ENCODE measurements around the gene VSTM2L.

VSTM2L gene

DNA sequence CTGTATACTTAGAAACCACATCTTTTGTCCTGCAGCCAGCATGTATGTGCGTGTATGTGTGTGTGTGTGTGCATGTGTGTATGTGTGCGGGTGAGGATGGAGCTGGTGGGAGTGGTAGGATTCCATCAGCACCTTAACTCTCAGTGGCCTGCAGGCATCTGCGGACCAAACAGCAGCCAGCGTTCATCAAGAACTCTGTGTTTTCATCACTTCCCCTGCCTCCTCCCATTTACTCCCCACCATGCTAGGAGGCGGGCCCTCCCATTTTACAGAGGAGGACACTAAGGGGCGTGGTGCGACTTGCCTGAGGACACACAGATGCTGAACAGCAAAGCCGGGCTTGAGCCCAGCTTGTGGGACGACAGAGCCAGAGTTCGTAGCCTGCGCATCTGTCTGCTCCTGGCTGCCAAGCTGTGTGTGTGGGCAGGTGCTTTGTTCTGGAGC is 8.9 kb downstream of the VSTM2L start:
- TF ChIP-seq CTCF (IDR thresholded peaks at IDR 0.05; ENCODE audit: low read depth, low read length), result no peak
- H3K4me3 ChIP-seq (ENCODE audit: low read depth, low read length), result no peak overlapping the region

- TF ChIP-seq CTCF (IDR thresholded peaks at IDR 0.05; ENCODE audit: low read depth, low read length), result no peak
- H3K4me3 ChIP-seq (ENCODE audit: low read depth, low read length), result no peak overlapping the region
These were observed 9.9 kb downstream of the VSTM2L start for GRCh38 chr20:37912874-37913273.

DNA sequence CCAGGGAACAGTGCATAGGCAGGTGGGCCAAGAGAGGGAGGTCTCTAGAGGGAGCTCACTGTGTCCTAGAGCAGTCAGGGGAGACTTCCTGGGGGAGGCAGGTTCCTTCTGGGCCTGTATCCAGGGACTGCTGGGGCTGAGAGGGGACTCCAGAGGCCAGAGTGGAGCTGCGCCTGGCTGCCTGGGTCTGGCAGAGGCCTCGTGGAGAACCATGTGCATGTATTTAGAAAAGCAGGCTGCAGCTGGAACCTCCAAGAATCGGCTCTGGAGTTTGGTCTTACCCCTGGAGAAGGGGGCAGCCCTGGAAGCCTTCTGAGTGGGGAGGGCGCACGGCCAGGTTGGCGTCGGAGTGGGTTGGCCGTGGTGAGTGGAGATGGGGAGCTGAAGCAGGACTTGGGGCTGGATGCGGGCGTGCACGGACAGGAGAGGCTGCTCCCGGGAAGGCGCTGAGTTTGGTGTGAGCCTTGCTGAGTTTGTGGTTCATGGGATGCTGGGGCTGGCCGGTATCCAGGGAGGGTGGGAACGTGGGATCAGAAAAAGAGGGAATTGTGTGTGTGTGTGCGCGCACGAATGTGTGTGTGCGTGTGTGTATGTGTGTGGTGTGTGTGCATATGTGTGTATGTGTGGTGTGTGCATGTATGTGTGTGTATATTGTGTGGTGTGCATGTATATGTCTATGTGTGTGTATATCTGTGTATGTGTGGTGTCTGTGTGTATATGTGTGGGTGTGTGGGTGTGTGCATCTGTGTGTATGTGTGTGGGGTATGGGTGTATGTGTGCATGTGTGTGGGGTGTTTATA is 10.8 kb downstream of the VSTM2L start:
- no peak overlapping the region for H3K4me3 ChIP-seq (ENCODE audit: low read depth, low read length)
- TF ChIP-seq CTCF (IDR thresholded peaks at IDR 0.05; ENCODE audit: low read depth, low read length), result no peak

DNA sequence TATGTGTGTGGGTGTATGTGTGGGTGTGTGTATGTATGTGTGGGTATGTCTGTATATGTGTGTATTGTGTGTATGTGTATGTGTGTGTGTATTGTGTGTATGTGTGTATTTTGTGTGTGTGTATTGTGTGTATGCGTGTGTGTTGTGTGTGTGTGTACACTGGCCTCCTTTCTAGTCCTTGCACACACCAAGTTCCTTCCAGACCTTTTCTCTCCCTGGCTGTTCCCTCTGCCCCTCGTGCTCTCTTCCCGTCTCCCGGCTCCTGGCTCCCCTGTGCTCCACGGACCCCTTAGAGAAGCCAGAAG is 11.4 kb downstream of the VSTM2L start:
- no peak for TF ChIP-seq CTCF (IDR thresholded peaks at IDR 0.05; ENCODE audit: low read depth, low read length)
- H3K4me3 ChIP-seq (ENCODE audit: low read depth, low read length), result no peak overlapping the region

DNA sequence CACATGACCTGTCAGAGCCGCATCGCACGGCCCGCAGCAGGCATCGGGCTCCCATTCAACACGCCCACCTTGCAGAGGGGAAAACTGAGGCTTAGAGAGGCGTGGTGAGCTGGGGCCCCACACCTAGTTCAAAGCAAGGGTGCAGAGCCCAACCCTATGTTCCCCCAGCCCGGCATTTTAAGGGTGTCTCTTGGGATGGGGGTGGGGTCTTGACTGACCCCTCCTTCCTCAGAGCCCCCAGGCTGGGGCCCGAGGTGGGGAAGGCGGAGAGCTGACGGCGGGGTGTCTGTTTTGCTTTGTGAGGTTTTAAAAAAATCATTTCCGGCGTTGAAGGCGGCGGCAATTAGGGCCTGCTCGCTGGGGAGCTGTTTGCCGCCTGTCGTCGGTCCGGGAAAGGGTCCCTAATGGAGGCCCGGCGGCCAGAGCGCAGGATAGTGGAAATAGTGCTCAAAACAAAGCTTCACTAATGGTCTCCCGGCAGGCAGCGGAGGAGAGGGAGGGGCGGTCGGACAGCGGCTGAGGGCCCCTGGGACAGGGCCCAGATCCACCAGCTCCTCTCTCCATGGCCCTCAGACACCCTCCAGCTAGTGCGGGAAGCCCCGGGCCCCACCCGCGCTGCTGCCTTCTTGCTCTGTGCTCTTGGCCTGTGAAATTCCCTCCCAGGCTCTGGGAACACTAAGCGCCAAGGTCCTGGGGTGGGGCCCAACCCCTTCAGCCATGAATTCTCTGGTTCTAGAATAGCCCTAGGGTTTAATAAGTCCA is 11.9 kb downstream of the VSTM2L start:
- TF ChIP-seq CTCF (IDR thresholded peaks at IDR 0.05; ENCODE audit: low read depth, low read length), result no peak
- H3K4me3 ChIP-seq (ENCODE audit: low read depth, low read length), result no peak overlapping the region

- no peak overlapping the region for H3K4me3 ChIP-seq (ENCODE audit: low read depth, low read length)
- no peak for TF ChIP-seq CTCF (IDR thresholded peaks at IDR 0.05; ENCODE audit: low read depth, low read length)
These were observed 12.5 kb downstream of the VSTM2L start for GRCh38 chr20:37915434-37915787.
